22Rv1 (cell line): ENCODE measurements around the gene DDX41.

Experiments used
- ZFX ChIP-seq: fragments of 450-650 bp; IDR thresholded peaks from 2 replicates; pipeline ENCODE4 v1.6.1; 2017; ENCODE audit warnings: antibody characterized with exemption, borderline replicate concordance
- TF ChIP-seq, protein P1 (sequence below): fragments of 450-650 bp; IDR thresholded peaks from 2 replicates; pipeline ENCODE4 v1.5.1; 2017; ENCODE audit warnings: mild to moderate bottlenecking

DNA sequence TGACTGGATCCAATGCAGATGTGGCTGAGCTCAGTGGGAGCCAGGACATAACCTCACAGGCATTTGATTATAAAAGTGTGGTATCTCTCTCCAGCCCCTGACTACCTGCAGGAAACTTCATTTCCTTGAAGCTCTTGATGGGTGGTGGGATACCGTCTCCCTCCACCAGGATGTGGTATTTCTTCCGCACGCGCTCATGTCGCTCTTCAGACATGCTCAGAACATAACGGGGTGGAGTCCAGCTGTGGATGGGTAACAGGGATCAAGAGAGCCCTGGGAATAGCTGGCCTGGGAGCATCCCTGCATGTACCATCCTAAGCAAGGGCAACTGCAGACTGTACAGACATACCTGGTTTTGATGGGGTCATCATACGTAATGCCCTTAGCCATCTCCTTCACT, 1.2 kb downstream of the DDX41 start:
- TF ChIP-seq, protein P1, sequence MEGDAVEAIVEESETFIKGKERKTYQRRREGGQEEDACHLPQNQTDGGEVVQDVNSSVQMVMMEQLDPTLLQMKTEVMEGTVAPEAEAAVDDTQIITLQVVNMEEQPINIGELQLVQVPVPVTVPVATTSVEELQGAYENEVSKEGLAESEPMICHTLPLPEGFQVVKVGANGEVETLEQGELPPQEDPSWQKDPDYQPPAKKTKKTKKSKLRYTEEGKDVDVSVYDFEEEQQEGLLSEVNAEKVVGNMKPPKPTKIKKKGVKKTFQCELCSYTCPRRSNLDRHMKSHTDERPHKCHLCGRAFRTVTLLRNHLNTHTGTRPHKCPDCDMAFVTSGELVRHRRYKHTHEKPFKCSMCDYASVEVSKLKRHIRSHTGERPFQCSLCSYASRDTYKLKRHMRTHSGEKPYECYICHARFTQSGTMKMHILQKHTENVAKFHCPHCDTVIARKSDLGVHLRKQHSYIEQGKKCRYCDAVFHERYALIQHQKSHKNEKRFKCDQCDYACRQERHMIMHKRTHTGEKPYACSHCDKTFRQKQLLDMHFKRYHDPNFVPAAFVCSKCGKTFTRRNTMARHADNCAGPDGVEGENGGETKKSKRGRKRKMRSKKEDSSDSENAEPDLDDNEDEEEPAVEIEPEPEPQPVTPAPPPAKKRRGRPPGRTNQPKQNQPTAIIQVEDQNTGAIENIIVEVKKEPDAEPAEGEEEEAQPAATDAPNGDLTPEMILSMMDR, result no peak
- no peak for TF ChIP-seq ZFX
